NB4 (cell line): ENCODE data around the gene BBX.

Experiments used
- DNase-seq: peaks from one replicate; pipeline ENCODE4 v3.0.0; 2010; ENCODE audit warnings: low read depth
- H3K4me3 ChIP-seq: one replicate; pipeline ENCODE4 v1.5.1; 2011; ENCODE audit warnings: mild to moderate bottlenecking, low read depth, low read length, moderate library complexity
- CTCF ChIP-seq: IDR thresholded peaks from one replicate; pipeline ENCODE4 v1.5.1; 2012; ENCODE audit warnings: low read depth, low read length
- MAX ChIP-seq: IDR thresholded peaks from 2 replicates; pipeline ENCODE4 v1.6.1; 2011; ENCODE audit warnings: low read depth, low read length
- MYC ChIP-seq: IDR thresholded peaks from 2 replicates; pipeline ENCODE4 v1.6.1; 2011; ENCODE audit warnings: low read depth, low read length
- POLR2A ChIP-seq: IDR thresholded peaks from 2 replicates; pipeline ENCODE4 v1.6.1; 2011; ENCODE audit warnings: mild to moderate bottlenecking; ENCODE audit not compliant: insufficient read length; ENCODE audit errors: extremely low read depth

The BBX gene

GRCh38 chr3:107634099-107634489 is 111.3 kb downstream of the BBX start:
- TF ChIP-seq POLR2A (no peak), MYC (no peak), CTCF (no peak)
- no peak for DNase-seq
- H3K4me3 ChIP-seq = no peak overlapping the region

- TF ChIP-seq CTCF (no peak), MAX (no peak), POLR2A (no peak), MYC (no peak)
- H3K4me3 ChIP-seq = no peak overlapping the region
- DNase-seq = no peak
Observed at GRCh38 chr3:107637416-107638183, 114.8 kb downstream of the BBX start.

GRCh38 chr3:107641572-107642307 is 119.0 kb downstream of the BBX start:
- H3K4me3 ChIP-seq = no peak overlapping the region
- TF ChIP-seq MAX (no peak), MYC (no peak), CTCF (no peak), POLR2A (no peak)
- no peak for DNase-seq

- no peak for TF ChIP-seq POLR2A
- no peak for TF ChIP-seq MYC
- no peak for TF ChIP-seq MAX
- TF ChIP-seq CTCF = no peak
- peak; percentile 14 for DNase-seq
- no peak overlapping the region for H3K4me3 ChIP-seq
Observed at GRCh38 chr3:107643038-107643883, 120.5 kb downstream of the BBX start.

GRCh38 chr3:107644631-107645030 is 121.9 kb downstream of the BBX start:
- DNase-seq = no peak

More at GRCh38 chr3:107644631-107645030, 121.9 kb downstream of the BBX start:
- TF ChIP-seq MYC = no peak
- TF ChIP-seq CTCF = no peak
- TF ChIP-seq MAX = no peak
- TF ChIP-seq POLR2A = no peak
- no peak overlapping the region for H3K4me3 ChIP-seq
